Ecto neural progenitor cell (in vitro differentiated cells): Measurements from ENCODE around the gene CUTA.

Experiments
- DNase-seq: peaks from one replicate; pipeline ENCODE4 v3.0.0-alpha.2; 2018; ENCODE audit warnings: low spot score

Gene CUTA, protein sequence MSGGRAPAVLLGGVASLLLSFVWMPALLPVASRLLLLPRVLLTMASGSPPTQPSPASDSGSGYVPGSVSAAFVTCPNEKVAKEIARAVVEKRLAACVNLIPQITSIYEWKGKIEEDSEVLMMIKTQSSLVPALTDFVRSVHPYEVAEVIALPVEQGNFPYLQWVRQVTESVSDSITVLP

GRCh38 chr6:33417903-33418689, at the start of gene CUTA:
CUTA (minus strand) TSS chr6:33418107; CDS start chr6:33418000, 107 bp downstream.
- peak; percentile 98 for DNase-seq

GRCh38 chr6:33467091-33467490, 49.2 kb upstream of the CUTA start:
- DNase-seq: no peak

DNA sequence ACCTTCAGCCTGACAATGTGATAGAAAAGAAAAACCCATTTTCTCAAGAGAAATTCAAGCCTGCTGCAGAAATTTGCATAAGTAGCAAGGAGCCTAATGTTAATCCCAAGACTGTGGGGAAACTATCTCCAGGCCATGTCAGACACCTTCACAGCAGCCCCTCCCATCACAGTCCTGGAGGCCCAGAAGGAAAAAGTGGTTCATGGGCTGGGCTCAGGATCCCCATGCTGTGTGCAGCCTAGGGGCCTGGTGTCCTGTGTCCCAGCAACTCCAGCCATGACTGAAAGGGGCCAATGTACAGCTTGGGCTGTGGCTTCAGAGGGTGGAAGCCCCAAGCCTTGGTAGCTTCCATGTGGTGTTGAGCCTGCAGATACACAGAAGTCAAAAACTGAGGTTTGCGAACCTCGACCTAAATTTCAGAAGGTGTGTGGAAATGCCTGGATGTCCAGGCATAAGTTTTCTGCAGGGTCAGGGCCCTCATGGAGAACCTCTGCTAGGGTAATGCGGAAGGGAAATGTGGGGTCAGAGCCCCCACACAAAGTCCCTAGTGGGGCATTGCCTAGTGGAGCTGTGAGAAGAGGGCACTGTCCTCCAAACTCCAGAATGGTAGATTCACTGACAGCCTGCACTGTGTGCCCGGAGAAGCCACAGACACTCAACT, 48.3 kb upstream of the CUTA start:
- DNase-seq: no peak

GRCh38 chr6:33459226-33459625, 41.3 kb upstream of the CUTA start:
- DNase-seq: no peak

DNA sequence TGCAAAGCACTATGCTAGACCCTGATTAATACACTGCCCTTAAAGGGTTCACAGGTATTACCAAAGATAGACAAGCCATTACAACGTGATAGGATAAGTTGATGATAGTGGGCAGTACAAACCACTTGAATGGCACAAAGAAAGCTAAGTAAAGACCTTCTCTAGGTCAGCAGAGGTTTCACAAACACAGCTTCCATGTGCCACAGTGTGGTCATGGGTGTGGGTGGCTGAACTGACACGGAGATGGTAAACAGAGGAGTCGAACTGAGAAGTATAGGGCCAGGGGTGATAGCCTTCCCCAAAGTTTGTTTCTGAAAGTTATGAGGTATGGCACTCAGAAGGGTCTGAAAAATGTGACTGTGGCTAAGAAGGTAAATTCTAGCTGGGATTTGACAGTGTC, 40.8 kb upstream of the CUTA start:
- no peak for DNase-seq

- DNase-seq: no peak
These were observed 38.2 kb upstream of the CUTA start for GRCh38 chr6:33456156-33456555.

DNA sequence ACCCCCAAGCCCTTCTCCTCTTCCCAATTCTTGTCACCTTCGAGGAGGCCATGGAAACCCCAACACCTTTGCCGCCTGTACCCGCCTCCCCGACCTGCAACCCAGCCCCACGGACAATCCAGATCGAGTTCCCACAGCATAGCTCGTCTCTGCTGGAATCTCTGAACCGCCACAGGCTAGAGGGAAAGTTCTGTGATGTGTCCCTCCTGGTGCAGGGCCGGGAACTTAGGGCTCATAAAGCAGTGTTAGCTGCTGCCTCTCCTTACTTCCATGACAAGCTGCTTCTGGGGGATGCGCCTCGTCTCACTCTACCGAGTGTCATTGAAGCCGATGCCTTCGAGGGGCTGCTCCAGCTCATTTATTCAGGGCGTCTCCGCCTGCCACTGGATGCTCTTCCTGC, 37.1 kb upstream of the CUTA start:
- no peak for DNase-seq

DNA sequence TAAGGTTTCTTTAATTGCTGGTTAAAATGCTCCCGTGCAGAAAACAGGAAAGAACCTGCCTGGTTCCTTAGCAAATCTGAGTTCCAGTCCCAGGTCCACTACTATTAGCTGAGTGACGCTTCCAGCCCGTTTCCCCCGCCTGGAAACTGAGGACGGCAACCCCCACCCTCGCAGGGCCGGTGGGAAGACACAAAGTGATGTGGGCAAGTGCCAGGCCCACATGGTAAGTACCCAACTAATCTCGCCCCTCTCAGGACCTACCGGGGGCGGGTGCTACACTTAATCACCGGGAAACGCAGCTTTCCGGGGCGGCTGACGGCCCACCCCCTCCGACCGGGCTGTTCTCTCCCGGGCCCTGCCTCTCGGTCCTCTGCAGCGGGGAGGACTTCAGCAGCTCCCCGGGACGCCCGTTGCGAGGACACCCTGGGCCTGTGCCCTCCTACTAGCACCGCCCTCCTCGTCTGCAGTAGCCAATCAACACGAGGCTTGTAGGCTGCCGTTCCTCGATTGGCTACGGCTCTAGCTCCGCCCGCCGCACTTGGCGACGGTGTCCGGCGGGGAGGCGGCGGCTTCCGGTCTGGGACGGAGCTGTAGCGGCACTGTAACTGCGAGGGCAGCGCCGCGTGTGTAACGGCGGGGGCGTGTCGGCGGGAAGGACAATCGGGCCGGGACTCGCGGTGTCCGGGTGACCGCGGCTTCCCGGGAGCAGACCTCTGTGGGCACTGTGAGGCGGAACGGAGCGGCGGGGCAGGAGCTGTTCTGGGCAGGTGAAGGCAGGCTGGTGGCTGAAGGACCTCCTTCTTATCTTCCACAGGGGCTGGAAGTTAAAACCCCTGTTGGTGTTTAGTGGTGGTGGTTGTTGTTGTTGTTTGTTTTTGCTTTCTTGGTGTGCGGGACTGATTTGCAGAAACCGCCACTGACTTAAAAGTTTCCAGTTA, 36.4 kb upstream of the CUTA start, which contains the start of gene ZBTB9:
Gene ZBTB9 (plus strand): TSS at position 568 of the 938 bp plus-strand sequence. CDS start 525 bp downstream, outside the sequence.
- DNase-seq: peak; percentile 95

- DNase-seq: no peak
These were observed 35.6 kb upstream of the CUTA start for GRCh38 chr6:33453393-33454008.

GRCh38 chr6:33452496-33452895, 34.6 kb upstream of the CUTA start:
- no peak for DNase-seq

DNA sequence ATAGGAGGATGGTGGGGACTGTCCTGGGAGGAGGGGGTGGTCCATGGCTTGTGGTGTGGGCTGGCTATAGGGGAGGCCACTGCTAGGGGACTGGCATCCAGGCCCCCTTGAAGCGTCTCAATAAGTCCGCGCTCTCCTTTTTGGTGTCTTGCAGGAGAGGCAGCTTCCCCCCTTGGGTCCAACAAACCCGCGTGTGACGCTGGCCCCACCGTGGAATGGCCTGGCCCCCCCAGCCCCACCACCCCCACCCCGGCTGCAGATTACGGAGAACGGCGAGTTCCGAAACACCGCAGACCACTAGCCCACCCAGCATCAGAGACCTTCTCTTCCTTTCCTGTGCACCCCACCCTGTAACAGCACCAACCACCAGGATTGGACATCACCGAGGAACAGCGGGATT, 33.7 kb upstream of the CUTA start:
- DNase-seq: no peak

DNA sequence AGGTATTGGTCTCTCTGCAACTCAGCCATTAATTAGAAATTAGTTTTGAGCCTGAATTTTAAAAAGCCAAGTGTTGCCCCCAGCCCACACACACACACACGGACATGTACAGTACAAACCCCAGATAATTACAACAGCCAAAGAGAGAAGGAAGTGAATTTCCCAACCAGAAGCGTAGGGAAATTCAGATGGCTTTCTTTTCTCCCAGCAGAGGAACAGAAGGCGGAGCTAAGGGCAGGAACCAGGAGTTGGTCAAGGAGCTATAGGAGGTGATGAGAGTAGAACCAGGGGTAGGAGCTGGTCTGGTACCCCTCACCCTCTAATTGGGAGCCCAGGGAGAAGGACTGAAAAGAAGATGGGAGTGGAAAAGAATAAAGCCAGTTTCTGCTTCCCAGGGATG, 32.5 kb upstream of the CUTA start:
- DNase-seq: no peak

- no peak for DNase-seq
These were observed 28.4 kb upstream of the CUTA start for GRCh38 chr6:33446356-33446755.

GRCh38 chr6:33445119-33445603, 27.3 kb upstream of the CUTA start:
- DNase-seq: no peak

GRCh38 chr6:33443619-33444504, 26.0 kb upstream of the CUTA start:
- DNase-seq: no peak

GRCh38 chr6:33443025-33443424, 25.1 kb upstream of the CUTA start:
- DNase-seq: no peak

GRCh38 chr6:33442283-33442682, 24.4 kb upstream of the CUTA start:
- no peak for DNase-seq

- no peak for DNase-seq
These were observed 23.6 kb upstream of the CUTA start for GRCh38 chr6:33441457-33441856.

GRCh38 chr6:33440649-33441309, 22.9 kb upstream of the CUTA start:
- no peak for DNase-seq
